Thoracic aorta (tissue), 2 donors: ENCODE measurements around the gene HAND2. TPM values are rescaled to one million over a fixed set of nuclear protein-coding genes. Genes with fewer than 3 reads are reported as not detected.

Source experiments
- ATAC-seq: fragments of 150-250 bp; one replicate; pipeline ENCODE4 v1.8.0; 2017; ENCODE audit warnings: low read depth; ENCODE audit not compliant: insufficient number of reproducible peaks, low FRiP score
- DNase-seq: peaks from one replicate; pipeline ENCODE4 v3.0.0-alpha.2; 2020; ENCODE audit warnings: low spot score
- H3K27ac ChIP-seq, 2 donors: fragments of 200-600 bp; sonication (generic); 1 replicate in 1 of 2; 2 replicates in 1 of 2; pipeline ENCODE4 v1.5.1; 2016; ENCODE audit warnings: mild to moderate bottlenecking in 2 of 2, moderate library complexity in 2 of 2
- H3K27me3 ChIP-seq: fragments of 200-600 bp; sonication (generic); replicated peaks from 2 replicates; pipeline ENCODE4 v1.6.0; 2016; ENCODE audit warnings: mild to moderate bottlenecking; ENCODE audit not compliant: insufficient read depth
- H3K36me3 ChIP-seq: fragments of 200-600 bp; sonication (generic); one replicate; pipeline ENCODE4 v1.5.1; 2016
- H3K4me1 ChIP-seq, 2 donors: fragments of 200-600 bp; sonication (generic); 1 replicate in 1 of 2; 2 replicates in 1 of 2; pipeline versions ENCODE4 v1.5.1 to v1.6.0; 2016; ENCODE audit warnings: low read depth in 2 of 2, mild to moderate bottlenecking in 1 of 2; ENCODE audit not compliant: control insufficient read depth in 1 of 2
- H3K4me3 ChIP-seq: fragments of 200-600 bp; sonication (generic); 2 replicates; pipeline ENCODE4 v1.5.1; 2016; ENCODE audit warnings: mild to moderate bottlenecking
- H3K9me3 ChIP-seq: fragments of 200-600 bp; sonication (generic); 2 replicates; pipeline ENCODE4 v1.5.1; 2016
- total RNA-seq, 2 donors: library from RNA; depleted of rRNA; stranded (reverse); fragments of >200 nt; gene quantifications; one replicate each; pipeline versions ENCODE4 v1.1.0 to v1.2.3, GENCODE V29; 2016
- TF ChIP-seq, protein P1 (sequence below): fragments of 200-600 bp; sonication (generic); IDR thresholded peaks from one replicate; pipeline ENCODE4 v1.5.1; 2019; ENCODE audit warnings: antibody characterized with exemption

Gene HAND2
- total RNA-seq, 2 donors from 2014 or later = 25.7 to 28.2 TPM

DNA sequence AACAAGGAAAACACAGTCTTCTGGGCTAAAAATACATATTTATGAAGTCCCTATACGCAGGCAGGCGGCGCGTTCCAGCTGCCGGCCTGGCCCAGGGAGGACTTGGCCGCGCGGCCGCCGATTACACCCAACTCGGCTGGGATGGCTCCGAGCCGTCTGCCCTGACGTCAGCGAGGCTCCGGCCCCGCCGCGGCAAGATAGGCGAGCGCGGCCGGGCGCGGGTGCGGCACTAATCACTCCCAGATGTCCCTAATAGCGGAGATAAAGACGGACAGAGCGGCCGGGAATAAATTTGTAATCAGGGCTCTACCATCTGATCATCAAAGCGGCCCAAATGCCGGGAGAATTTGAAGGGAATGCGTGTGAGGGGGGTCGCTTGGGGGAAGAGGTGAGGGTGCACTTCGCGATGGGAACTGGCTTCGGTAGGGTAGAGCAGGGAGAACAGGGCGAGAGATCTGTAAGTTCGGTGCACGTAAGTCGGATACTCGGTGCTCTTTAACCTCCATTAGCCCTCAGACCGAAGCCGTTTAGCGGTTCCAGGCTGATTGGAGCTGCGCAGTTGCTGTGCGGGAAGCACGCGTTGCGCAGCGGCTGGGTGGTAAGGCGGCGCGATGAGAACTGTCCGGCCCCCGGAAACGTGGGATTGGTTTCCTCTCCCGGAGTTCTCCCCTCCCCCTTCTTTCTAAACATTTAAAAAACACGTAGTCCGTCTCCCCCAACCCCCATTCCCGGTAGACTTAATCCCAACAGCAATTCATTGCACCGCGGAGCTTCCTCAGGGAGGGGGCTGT is 7.7 kb downstream of the HAND2 start:
- no peak for DNase-seq
- Histone ChIP-seq H3K9me3 (no peaks in the 10 kb centered on the region), H3K4me3 (peak overlapping the region; percentile 65), H3K4me1 (peaks cover 3 to 64% of the 10 kb centered on the region in 2 donors), H3K27me3 (no peaks in the 10 kb centered on the region), H3K27ac (peak overlapping the region; percentile 88 to 95), H3K36me3 (no peaks in the 10 kb centered on the region)
- peak; percentile 78 for ATAC-seq
- TF ChIP-seq, protein P1, sequence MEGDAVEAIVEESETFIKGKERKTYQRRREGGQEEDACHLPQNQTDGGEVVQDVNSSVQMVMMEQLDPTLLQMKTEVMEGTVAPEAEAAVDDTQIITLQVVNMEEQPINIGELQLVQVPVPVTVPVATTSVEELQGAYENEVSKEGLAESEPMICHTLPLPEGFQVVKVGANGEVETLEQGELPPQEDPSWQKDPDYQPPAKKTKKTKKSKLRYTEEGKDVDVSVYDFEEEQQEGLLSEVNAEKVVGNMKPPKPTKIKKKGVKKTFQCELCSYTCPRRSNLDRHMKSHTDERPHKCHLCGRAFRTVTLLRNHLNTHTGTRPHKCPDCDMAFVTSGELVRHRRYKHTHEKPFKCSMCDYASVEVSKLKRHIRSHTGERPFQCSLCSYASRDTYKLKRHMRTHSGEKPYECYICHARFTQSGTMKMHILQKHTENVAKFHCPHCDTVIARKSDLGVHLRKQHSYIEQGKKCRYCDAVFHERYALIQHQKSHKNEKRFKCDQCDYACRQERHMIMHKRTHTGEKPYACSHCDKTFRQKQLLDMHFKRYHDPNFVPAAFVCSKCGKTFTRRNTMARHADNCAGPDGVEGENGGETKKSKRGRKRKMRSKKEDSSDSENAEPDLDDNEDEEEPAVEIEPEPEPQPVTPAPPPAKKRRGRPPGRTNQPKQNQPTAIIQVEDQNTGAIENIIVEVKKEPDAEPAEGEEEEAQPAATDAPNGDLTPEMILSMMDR = peak; percentile 9

DNA sequence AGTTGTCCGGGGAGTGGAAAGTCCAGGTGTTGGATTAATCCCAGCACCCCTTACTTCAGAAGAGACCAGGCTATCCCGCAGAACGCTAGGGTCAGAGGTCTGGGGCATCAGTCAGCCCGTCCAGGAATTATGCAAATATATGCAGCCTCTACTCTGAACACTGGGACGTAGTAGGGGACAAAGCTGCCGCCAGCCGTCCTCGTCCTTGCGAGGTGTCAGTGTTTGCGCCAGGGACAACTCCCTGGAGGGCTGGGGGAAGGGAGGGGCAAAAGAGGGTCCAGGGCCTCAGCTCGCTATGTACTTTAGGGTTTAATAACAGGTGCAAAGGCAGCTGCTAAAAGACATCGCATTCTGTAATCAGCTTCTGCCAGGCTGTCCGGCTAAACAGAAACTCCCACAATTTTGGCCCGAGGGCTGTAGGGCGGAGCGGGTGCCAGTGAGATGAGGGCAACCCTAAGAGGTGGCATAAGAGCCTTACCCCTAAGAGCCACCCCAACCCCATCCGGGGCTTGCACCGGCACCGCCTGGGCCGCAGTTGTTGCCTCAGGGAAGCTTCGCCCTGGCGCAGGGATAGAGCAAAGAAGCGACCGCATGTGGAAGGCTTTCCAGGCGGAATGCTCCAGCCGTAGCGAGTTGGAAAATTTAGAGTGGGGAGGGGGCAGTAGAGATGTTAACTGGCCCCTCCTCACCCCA is 8.4 kb downstream of the HAND2 start:
- H3K36me3 ChIP-seq = no peaks in the 10 kb centered on the region
- TF ChIP-seq, protein P1 = no peak
- peaks cover 3 to 70% of the 10 kb centered on the region in 2 donors for H3K4me1 ChIP-seq
- ATAC-seq (peak; percentile 15), DNase-seq (no peak)
- H3K9me3 ChIP-seq = no peaks in the 10 kb centered on the region
- no peaks in the 10 kb centered on the region for H3K27me3 ChIP-seq
- H3K27ac ChIP-seq = peak overlapping the region; percentile 88 to 95
- peak overlapping the region; percentile 65 for H3K4me3 ChIP-seq

DNA sequence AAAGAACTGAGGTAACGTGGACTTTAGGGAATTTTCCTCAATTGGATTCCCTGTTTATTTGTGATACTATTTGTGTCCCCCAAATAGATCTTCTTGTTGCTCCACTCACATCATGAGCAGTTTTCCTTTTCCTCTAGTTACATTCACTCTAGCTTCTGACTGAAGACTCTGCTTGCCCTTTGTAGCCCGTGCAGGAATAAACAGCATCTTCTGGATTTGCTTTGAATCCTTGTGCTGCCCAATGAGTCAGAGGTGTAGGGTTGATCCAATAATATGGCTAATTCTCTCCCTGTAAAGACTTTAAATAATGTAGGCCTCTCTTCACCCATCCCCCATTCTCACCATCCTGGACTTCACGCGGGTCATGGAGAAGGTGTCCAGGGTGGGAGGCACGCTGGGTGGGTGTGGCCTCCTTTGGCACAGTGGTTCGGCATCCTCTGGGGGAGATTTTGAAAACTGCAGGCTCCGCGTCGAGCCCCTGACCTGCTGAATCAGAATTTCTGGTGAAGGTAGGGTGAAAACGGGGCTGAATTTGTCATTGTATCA is 9.0 kb downstream of the HAND2 start:
- DNase-seq = no peak
- ATAC-seq = no peak
- Histone ChIP-seq H3K4me3 (peak overlapping the region; percentile 65), H3K4me1 (peaks cover 3 to 70% of the 10 kb centered on the region in 2 donors), H3K36me3 (no peaks in the 10 kb centered on the region), H3K27ac (peak overlapping the region; percentile 88 to 95), H3K27me3 (no peaks in the 10 kb centered on the region), H3K9me3 (no peaks in the 10 kb centered on the region)
- TF ChIP-seq, protein P1 = peak; percentile 21

DNA sequence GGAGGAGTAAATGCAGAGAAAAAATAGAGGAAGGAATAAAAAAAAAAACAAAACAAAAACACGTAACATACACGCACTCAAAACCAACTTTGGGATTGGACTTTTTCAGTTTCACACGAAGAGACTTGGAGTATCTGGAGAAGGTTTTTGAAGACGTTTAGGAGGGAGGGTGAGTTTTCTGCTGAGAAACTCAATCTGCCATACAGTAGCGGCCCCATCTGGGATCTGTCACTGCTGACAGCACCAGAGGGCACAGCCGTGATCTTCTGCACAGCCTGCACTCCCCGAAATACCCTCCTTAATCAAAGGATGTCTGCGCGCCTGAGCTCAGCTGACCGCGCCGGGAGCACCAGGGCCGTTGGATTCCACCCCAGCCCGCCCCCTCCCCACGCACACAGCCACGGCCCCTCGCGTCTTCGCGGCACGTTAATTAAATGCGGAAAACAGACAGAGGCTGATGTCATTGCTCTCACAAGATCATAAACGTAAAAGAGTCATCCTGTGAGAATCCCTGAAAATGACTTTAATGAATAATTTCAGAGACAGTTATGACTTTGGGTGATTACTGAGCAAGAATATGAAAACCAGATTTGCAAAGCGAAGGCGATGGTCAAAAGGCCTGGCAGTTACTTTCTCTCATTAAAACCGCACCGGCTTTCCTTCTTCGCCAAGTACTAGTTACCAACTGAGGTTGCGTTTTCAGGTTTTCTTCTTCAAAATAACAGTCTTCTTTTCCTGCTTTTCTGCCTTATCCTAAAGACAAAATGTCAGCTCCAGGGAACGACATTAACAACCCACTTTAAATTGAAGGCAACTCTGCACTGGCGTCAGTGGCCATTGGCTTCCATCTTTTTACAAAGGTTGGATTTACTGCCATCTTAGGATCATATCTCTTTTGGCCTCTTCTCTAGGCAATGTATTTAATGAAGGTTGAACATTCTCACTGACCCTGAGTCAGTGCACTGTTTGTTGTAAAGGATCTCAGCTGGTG is 10.6 kb downstream of the HAND2 start:
- no peaks in the 10 kb centered on the region for H3K9me3 ChIP-seq
- H3K27ac ChIP-seq = peak overlapping the region; percentile 88 to 95
- H3K36me3 ChIP-seq = no peaks in the 10 kb centered on the region
- peaks cover 3 to 64% of the 10 kb centered on the region in 2 donors for H3K4me1 ChIP-seq
- TF ChIP-seq, protein P1 = no peak
- no peaks in the 10 kb centered on the region for H3K27me3 ChIP-seq
- H3K4me3 ChIP-seq = peak overlapping the region; percentile 66
- no peak for ATAC-seq
- no peak for DNase-seq
